ENCODE measurements around the gene LIPT1. TPM values are rescaled to one million over a fixed set of nuclear protein-coding genes. Genes with fewer than 3 reads are reported as not detected.

Gene LIPT1
- total and polyA plus RNA-seq, 5 donors from 2014 or later = 11.5 to 27.4 (median 24.5) TPM

GRCh38 chr2:99153921-99154604, 704 bp upstream of the LIPT1 start:
- Histone ChIP-seq H3K9me3 (ENCODE audit: control insufficient read depth in 2 of 2, low read length in 2 of 2) (no peaks in the 10 kb centered on the region), H3K4me3 (ENCODE audit: low read depth, low read length) (peak overlapping the region; percentile 82), H3K27ac (ENCODE audit: insufficient read depth, low read length, poor library complexity, severe bottlenecking) (peak overlapping the region; percentile 96), H3K4me1 (ENCODE audit: control insufficient read depth, insufficient read depth, low read length, poor library complexity, severe bottlenecking) (peaks cover 19% of the 10 kb centered on the region), H3K27me3 (ENCODE audit: control insufficient read depth, insufficient read depth, low read length) (no peaks in the 10 kb centered on the region), H3K36me3 (ENCODE audit: control insufficient read depth, insufficient read depth, low read length) (peaks cover 7% of the 10 kb centered on the region)
- Mint-ChIP-seq H3K4me3 (peak overlapping the region in 1 of 4 donors; percentile 90), H3K36me3 (peaks cover 24% of the 10 kb centered on the region), H3K9me3 (peaks cover 0 to 2% (median 0%) of the 10 kb centered on the region in 7 donors), H3K27me3 (no peaks in the 10 kb centered on the region), H3K27ac (peak overlapping the region in 1 of 3 donors; percentile 100), H3K4me1 (peaks cover 5 to 36% (median 19%) of the 10 kb centered on the region in 4 donors)
- no peak for ATAC-seq (ENCODE audit: low read depth in 2 of 2)
- DNase-seq = no peak

GRCh38 chr2:99156891-99157290, 2.1 kb downstream of the LIPT1 start:
- Mint-ChIP-seq H3K36me3 (peaks cover 29% of the 10 kb centered on the region), H3K9me3 (peaks cover 0 to 2% (median 0%) of the 10 kb centered on the region in 7 donors), H3K4me1 (peaks cover 12 to 38% (median 26%) of the 10 kb centered on the region in 4 donors), H3K27me3 (no peaks in the 10 kb centered on the region), H3K4me3 (peak overlapping the region in 3 of 4 donors; percentile 24 to 61 (median 33)), H3K27ac (no peak overlapping the region)
- Histone ChIP-seq H3K27ac (ENCODE audit: insufficient read depth, low read length, poor library complexity, severe bottlenecking) (no peak overlapping the region), H3K36me3 (ENCODE audit: control insufficient read depth, insufficient read depth, low read length) (peaks cover 16% of the 10 kb centered on the region), H3K27me3 (ENCODE audit: control insufficient read depth, insufficient read depth, low read length) (no peaks in the 10 kb centered on the region), H3K4me3 (ENCODE audit: low read depth, low read length) (peak overlapping the region; percentile 26), H3K4me1 (ENCODE audit: control insufficient read depth, insufficient read depth, low read length, poor library complexity, severe bottlenecking) (peaks cover 19% of the 10 kb centered on the region), H3K9me3 (ENCODE audit: control insufficient read depth in 2 of 2, low read length in 2 of 2) (no peaks in the 10 kb centered on the region)
- no peak for ATAC-seq (ENCODE audit: low read depth in 2 of 2)
- DNase-seq = no peak

DNA sequence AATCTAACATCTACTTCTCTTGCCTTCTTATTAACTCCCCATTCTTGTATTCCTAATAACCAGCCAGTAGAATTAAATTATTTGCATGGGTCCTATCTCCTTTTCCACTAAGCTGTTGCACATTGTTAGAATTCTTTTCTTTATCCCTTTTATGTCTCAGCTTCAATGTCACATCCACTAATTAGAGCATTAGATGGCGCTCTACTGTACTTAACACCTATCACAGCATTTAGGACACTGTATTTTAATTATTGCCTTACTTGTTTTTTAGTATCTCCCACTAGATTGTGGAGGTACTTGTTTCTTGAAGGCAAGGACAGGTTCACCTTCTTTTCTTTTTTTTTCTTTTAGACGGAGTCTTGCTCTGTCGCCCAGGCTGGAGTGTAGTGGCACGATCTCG, 3.8 kb downstream of the LIPT1 start:
- Histone ChIP-seq H3K36me3 (ENCODE audit: control insufficient read depth, insufficient read depth, low read length) (peaks cover 23% of the 10 kb centered on the region), H3K4me1 (ENCODE audit: control insufficient read depth, insufficient read depth, low read length, poor library complexity, severe bottlenecking) (peaks cover 19% of the 10 kb centered on the region), H3K9me3 (ENCODE audit: control insufficient read depth in 2 of 2, low read length in 2 of 2) (no peaks in the 10 kb centered on the region), H3K27me3 (ENCODE audit: control insufficient read depth, insufficient read depth, low read length) (no peaks in the 10 kb centered on the region), H3K4me3 (ENCODE audit: low read depth, low read length) (no peak overlapping the region), H3K27ac (ENCODE audit: insufficient read depth, low read length, poor library complexity, severe bottlenecking) (no peak overlapping the region)
- peaks cover 12 to 38% (median 28%) of the 10 kb centered on the region in 4 donors for H3K4me1 Mint-ChIP-seq
- H3K27ac Mint-ChIP-seq = peak overlapping the region in 1 of 3 donors; percentile 61
- no peaks in the 10 kb centered on the region for H3K27me3 Mint-ChIP-seq
- DNase-seq (no peak), ATAC-seq (ENCODE audit: low read depth in 2 of 2) (no peak)
- H3K4me3 Mint-ChIP-seq = peak overlapping the region in 1 of 4 donors; percentile 12
- peaks cover 0 to 2% (median 0%) of the 10 kb centered on the region in 7 donors for H3K9me3 Mint-ChIP-seq
- H3K36me3 Mint-ChIP-seq = peaks cover 34% of the 10 kb centered on the region

DNA sequence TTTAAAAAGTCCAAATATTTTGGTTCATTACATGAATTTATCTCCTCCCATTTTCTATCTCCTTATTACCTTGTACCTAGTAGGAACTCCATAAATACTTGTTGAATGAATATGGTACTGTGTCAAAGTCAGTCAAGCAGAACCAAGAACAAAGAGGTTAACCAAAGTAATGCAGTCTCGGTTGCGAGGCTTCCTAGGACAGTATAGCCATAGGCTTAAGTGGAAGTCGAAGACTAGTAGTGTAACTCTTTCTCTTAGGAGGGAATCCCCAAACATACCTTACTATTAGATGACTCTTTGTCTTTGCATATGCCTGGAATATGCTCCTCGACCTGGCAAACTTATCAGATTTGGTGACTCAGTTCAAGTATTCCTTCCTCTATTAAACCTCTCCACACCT, 4.8 kb downstream of the LIPT1 start:
- Histone ChIP-seq H3K27me3 (ENCODE audit: control insufficient read depth, insufficient read depth, low read length) (no peaks in the 10 kb centered on the region), H3K4me3 (ENCODE audit: low read depth, low read length) (no peak overlapping the region), H3K27ac (ENCODE audit: insufficient read depth, low read length, poor library complexity, severe bottlenecking) (no peak overlapping the region), H3K4me1 (ENCODE audit: control insufficient read depth, insufficient read depth, low read length, poor library complexity, severe bottlenecking) (peaks cover 9% of the 10 kb centered on the region), H3K9me3 (ENCODE audit: control insufficient read depth in 2 of 2, low read length in 2 of 2) (no peaks in the 10 kb centered on the region), H3K36me3 (ENCODE audit: control insufficient read depth, insufficient read depth, low read length) (peaks cover 23% of the 10 kb centered on the region)
- no peak for DNase-seq
- Mint-ChIP-seq H3K27ac (peak overlapping the region in 2 of 3 donors; percentile 39 to 92), H3K4me3 (peak overlapping the region in 2 of 4 donors; percentile 75 to 86), H3K9me3 (peaks cover 0 to under 1% (median 0%) of the 10 kb centered on the region in 7 donors), H3K27me3 (no peaks in the 10 kb centered on the region), H3K36me3 (peaks cover 34% of the 10 kb centered on the region), H3K4me1 (peaks cover 12 to 38% (median 27%) of the 10 kb centered on the region in 4 donors)
- ATAC-seq (ENCODE audit: low read depth in 2 of 2) = no peak

DNA sequence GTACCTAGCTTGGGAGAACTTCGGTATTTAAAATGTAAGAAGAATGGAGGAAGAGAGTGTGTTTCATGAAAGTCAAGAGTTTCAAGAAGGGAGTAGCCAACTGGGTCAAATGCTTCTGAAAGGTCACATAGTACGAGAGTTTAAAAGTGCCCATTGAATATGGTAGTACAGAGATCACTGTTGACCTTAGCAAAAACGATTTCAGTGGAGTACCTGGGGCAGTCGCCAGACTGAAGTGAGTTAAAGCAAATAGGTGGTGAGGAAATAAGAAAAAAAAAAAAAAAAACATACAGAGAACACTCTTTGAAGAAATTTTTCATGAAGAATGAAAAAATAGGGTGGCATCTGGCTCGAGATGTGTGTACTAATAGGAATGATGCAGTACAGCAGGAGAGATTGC, 11.5 kb downstream of the LIPT1 start:
- no peaks in the 10 kb centered on the region for H3K27me3 ChIP-seq (ENCODE audit: control insufficient read depth, insufficient read depth, low read length)
- H3K4me1 ChIP-seq (ENCODE audit: control insufficient read depth, insufficient read depth, low read length, poor library complexity, severe bottlenecking) = no peaks in the 10 kb centered on the region
- peaks cover 64% of the 10 kb centered on the region for H3K36me3 ChIP-seq (ENCODE audit: control insufficient read depth, insufficient read depth, low read length)
- H3K4me3 ChIP-seq (ENCODE audit: low read depth, low read length) = no peak overlapping the region
- Mint-ChIP-seq H3K36me3 (peaks cover 23% of the 10 kb centered on the region), H3K4me1 (peaks cover 4 to 21% (median 14%) of the 10 kb centered on the region in 4 donors), H3K4me3 (no peak overlapping the region), H3K9me3 (no peaks in the 10 kb centered on the region), H3K27me3 (no peaks in the 10 kb centered on the region), H3K27ac (peak overlapping the region in 1 of 3 donors; percentile 22)
- H3K9me3 ChIP-seq (ENCODE audit: control insufficient read depth in 2 of 2, low read length in 2 of 2) = no peaks in the 10 kb centered on the region
- no peak overlapping the region for H3K27ac ChIP-seq (ENCODE audit: insufficient read depth, low read length, poor library complexity, severe bottlenecking)
- DNase-seq (no peak), ATAC-seq (ENCODE audit: low read depth in 2 of 2) (no peak)

- no peak for ATAC-seq (ENCODE audit: low read depth in 2 of 2)
These were observed 14.8 kb downstream of the LIPT1 start for GRCh38 chr2:99169534-99169933.

DNA sequence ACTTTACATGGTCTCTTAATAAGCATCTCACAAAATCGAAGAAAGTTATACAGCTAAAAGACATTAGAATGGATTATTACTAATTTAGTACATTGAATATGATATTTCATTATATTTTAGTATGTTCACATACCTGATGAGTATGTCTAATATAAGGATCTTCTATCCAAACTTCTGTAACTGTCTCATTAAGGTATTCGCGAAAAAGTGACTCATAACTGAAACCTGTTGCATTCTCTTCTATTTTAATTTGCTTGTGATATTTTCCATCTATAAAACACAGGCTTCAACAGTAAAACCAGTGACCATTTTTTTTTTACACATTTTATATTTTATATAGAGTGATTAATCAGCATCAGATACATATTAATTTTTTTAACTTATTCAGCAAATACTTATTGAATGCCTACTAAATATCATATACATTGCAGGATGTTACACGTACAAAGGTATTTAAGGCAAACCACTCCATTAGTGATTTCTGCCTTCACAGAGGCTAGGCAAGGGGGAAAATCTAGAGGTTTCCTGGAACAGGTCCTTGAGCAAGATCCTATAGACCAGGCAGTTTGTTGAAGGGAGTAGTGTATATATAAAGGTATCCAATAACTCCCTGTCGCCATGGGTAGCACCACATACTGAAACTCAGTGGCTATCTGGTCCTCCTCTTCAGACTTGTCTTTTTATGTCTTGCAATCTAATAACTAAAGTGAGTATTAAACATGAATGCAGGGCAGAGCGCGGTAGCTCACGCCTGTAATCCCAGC, 16.8 kb downstream of the LIPT1 start:
- ATAC-seq (ENCODE audit: low read depth in 2 of 2) = no peak
- Mint-ChIP-seq H3K27ac (peak overlapping the region in 1 of 3 donors; percentile 59), H3K9me3 (no peaks in the 10 kb centered on the region), H3K4me1 (peaks cover 16 to 43% (median 26%) of the 10 kb centered on the region in 4 donors), H3K27me3 (no peaks in the 10 kb centered on the region), H3K4me3 (no peak overlapping the region), H3K36me3 (peaks cover 22% of the 10 kb centered on the region)
- no peak overlapping the region for H3K27ac ChIP-seq (ENCODE audit: insufficient read depth, low read length, poor library complexity, severe bottlenecking)
- H3K4me3 ChIP-seq (ENCODE audit: low read depth, low read length) = no peak overlapping the region
- peaks cover 64% of the 10 kb centered on the region for H3K36me3 ChIP-seq (ENCODE audit: control insufficient read depth, insufficient read depth, low read length)
- H3K27me3 ChIP-seq (ENCODE audit: control insufficient read depth, insufficient read depth, low read length) = no peaks in the 10 kb centered on the region
- DNase-seq = no peak
- H3K9me3 ChIP-seq (ENCODE audit: control insufficient read depth in 2 of 2, low read length in 2 of 2) = no peaks in the 10 kb centered on the region
- H3K4me1 ChIP-seq (ENCODE audit: control insufficient read depth, insufficient read depth, low read length, poor library complexity, severe bottlenecking) = no peaks in the 10 kb centered on the region

More at GRCh38 chr2:99169534-99169933, 14.8 kb downstream of the LIPT1 start:
- Histone ChIP-seq H3K27ac (ENCODE audit: insufficient read depth, low read length, poor library complexity, severe bottlenecking) (peak overlapping the region; percentile 7), H3K4me3 (ENCODE audit: low read depth, low read length) (no peak overlapping the region), H3K9me3 (ENCODE audit: control insufficient read depth in 2 of 2, low read length in 2 of 2) (no peaks in the 10 kb centered on the region), H3K27me3 (ENCODE audit: control insufficient read depth, insufficient read depth, low read length) (no peaks in the 10 kb centered on the region), H3K4me1 (ENCODE audit: control insufficient read depth, insufficient read depth, low read length, poor library complexity, severe bottlenecking) (no peaks in the 10 kb centered on the region), H3K36me3 (ENCODE audit: control insufficient read depth, insufficient read depth, low read length) (peaks cover 75% of the 10 kb centered on the region)
- Mint-ChIP-seq H3K4me3 (no peak overlapping the region), H3K36me3 (peaks cover 22% of the 10 kb centered on the region), H3K9me3 (no peaks in the 10 kb centered on the region), H3K27ac (peak overlapping the region in 1 of 3 donors; percentile 23), H3K4me1 (peaks cover 6 to 30% (median 19%) of the 10 kb centered on the region in 4 donors), H3K27me3 (no peaks in the 10 kb centered on the region)
- DNase-seq = peak in 1 of 3 donors; percentile 34

Data from CD4-positive, CD25-positive, alpha-beta regulatory T cell (primary cell).